ENCODE measurements around the gene HLA-DPA1.

DNA sequence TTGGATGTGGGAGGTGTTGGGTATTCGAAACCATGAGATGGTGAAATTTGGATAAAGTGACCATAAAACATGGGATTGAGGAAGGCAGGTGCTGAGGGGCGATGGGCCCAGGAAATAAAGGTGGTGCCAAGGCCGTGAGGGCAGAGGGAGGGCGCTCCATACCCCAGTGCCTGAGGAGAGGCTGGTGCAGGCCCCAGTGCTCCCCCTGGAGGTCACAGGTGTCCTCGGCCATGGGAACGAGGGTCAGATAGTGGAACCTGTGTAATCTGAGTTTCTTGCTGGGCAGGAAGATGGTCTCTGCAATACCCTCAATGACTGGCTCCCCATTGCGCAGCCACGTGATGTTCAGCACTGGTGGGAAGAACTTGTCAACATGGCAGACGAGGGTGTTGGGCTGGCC, 18.5 kb upstream of the HLA-DPA1 start:
- no peak for TF ChIP-seq CEBPB (IDR thresholded peaks at IDR 0.05)
- no peak for TF ChIP-seq MAX (IDR thresholded peaks at IDR 0.05)
- TF ChIP-seq EP300 (IDR thresholded peaks at IDR 0.05; ENCODE audit: borderline replicate concordance), result no peak
- TF ChIP-seq, protein P1, sequence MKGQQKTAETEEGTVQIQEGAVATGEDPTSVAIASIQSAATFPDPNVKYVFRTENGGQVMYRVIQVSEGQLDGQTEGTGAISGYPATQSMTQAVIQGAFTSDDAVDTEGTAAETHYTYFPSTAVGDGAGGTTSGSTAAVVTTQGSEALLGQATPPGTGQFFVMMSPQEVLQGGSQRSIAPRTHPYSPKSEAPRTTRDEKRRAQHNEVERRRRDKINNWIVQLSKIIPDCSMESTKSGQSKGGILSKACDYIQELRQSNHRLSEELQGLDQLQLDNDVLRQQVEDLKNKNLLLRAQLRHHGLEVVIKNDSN (IDR thresholded peaks at IDR 0.05), result no peak
- TF ChIP-seq TAF1 (IDR thresholded peaks at IDR 0.05; ENCODE audit: low read depth), result no peak
- TF ChIP-seq CREB1 (IDR thresholded peaks at IDR 0.05; ENCODE audit: low read depth), result no peak
- no peak for TF ChIP-seq ZBTB7A (IDR thresholded peaks at IDR 0.05; ENCODE audit: low read depth)
- no peak for TF ChIP-seq EGR1 (IDR thresholded peaks at IDR 0.05)
- no peak for TF ChIP-seq FOXM1 (IDR thresholded peaks at IDR 0.05; ENCODE audit: borderline replicate concordance, low read depth)
- TF ChIP-seq RAD21 (IDR thresholded peaks at IDR 0.05; ENCODE audit: low read depth), result peak; percentile 36; the same call in 1 of the 2 replicates
- TF ChIP-seq, protein P2, sequence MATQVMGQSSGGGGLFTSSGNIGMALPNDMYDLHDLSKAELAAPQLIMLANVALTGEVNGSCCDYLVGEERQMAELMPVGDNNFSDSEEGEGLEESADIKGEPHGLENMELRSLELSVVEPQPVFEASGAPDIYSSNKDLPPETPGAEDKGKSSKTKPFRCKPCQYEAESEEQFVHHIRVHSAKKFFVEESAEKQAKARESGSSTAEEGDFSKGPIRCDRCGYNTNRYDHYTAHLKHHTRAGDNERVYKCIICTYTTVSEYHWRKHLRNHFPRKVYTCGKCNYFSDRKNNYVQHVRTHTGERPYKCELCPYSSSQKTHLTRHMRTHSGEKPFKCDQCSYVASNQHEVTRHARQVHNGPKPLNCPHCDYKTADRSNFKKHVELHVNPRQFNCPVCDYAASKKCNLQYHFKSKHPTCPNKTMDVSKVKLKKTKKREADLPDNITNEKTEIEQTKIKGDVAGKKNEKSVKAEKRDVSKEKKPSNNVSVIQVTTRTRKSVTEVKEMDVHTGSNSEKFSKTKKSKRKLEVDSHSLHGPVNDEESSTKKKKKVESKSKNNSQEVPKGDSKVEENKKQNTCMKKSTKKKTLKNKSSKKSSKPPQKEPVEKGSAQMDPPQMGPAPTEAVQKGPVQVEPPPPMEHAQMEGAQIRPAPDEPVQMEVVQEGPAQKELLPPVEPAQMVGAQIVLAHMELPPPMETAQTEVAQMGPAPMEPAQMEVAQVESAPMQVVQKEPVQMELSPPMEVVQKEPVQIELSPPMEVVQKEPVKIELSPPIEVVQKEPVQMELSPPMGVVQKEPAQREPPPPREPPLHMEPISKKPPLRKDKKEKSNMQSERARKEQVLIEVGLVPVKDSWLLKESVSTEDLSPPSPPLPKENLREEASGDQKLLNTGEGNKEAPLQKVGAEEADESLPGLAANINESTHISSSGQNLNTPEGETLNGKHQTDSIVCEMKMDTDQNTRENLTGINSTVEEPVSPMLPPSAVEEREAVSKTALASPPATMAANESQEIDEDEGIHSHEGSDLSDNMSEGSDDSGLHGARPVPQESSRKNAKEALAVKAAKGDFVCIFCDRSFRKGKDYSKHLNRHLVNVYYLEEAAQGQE (IDR thresholded peaks at IDR 0.05; ENCODE audit: low read depth), result no peak
- TF ChIP-seq TEAD4 (IDR thresholded peaks at IDR 0.05), result no peak
- TF ChIP-seq YY1 (IDR thresholded peaks at IDR 0.05; ENCODE audit: low read depth), result no peak
- TF ChIP-seq NFIC (IDR thresholded peaks at IDR 0.05), result no peak
